Activated CD8-positive, alpha-beta memory T cell treated with anti-CD3 and anti-CD28 coated beads, Interleukin-2, amount 10 ng/mL, durations not matched to agents 7 days and 5 days (primary cell): ENCODE measurements around the gene SKP1. TPM values are rescaled to one million over a fixed set of nuclear protein-coding genes. Genes with fewer than 3 reads are reported as not detected.

Experiments
- ATAC-seq: fragments of 150-1000 bp; cut with Tn5 transposase; one replicate; pipeline ENCODE4 v1.10.0; 2021; ENCODE audit warnings: moderate library complexity
- CTCF ChIA-PET: fragments of 350-600 bp; sonication (Branson Sonifier 250); formaldehyde crosslinking; loops from one replicate; lab custom pipeline; 2021; ENCODE audit warnings: antibody characterized with exemption; lab: Charles Lee
- DNase-seq: peaks from one replicate; pipeline ENCODE4 v3.0.0-alpha.2; 2020
- H3K27ac Mint-ChIP-seq: one replicate; pipeline ENCODE4 v1.8.0; 2021; ENCODE audit warnings: mild to moderate bottlenecking, mixed read lengths
- H3K27me3 Mint-ChIP-seq: one replicate; pipeline ENCODE4 v1.8.0; 2021; ENCODE audit warnings: mixed read lengths
- H3K36me3 Mint-ChIP-seq: one replicate; pipeline ENCODE4 v1.8.0; 2021; ENCODE audit warnings: mild to moderate bottlenecking, mixed read lengths
- H3K4me1 Mint-ChIP-seq: one replicate; pipeline ENCODE4 v1.8.0; 2021; ENCODE audit warnings: mixed read lengths
- H3K4me3 Mint-ChIP-seq: one replicate; pipeline ENCODE4 v1.8.0; 2021; ENCODE audit warnings: mild to moderate bottlenecking, moderate library complexity, mixed read lengths
- H3K9me3 Mint-ChIP-seq: one replicate; pipeline ENCODE4 v1.8.0; 2022; ENCODE audit warnings: low read depth, mixed read lengths
- total RNA-seq, 2 experiments: library from RNA; stranded (reverse); gene quantifications; one replicate each; pipeline ENCODE4 v1.2.3, GENCODE V29; 2021

SKP1 gene
- total RNA-seq, 2 experiments from 2014 or later, result 172 to 189 TPM

DNA sequence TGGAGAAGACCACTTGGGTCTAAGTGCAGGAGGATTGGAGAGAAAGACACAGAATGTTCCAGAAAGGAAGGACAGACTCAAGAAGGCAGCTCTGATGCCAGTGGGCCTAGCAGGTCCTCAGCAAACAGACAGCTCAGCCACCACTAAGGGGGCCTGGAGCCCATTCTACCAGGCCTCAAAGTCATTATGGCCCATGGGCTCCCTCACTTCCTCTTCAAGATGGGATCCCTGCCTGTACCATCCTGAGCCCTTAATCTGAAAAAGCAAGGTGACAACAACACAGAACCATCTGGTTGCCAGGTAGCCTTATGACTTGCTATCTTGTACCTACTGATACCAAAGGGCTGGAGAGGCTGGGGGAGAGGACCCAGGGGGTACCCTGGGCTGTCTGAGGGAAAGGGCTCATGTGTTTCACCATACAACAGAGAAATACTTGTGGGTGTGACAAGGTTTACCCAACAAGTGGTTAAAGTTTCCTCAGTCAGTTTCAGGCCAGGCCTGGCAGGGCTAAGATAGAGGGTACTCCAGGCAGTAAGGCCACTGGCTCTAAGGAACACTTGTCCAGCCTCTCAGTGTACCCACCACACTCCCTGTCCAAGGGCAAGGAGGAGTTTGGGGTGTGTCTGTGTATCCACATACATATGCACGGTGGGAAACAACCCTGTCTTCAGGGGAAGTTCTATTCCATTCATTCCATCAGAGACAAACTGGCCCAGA lies 31.6 kb downstream of the SKP1 start:
- no peak overlapping the region for H3K4me3 Mint-ChIP-seq
- H3K27me3 Mint-ChIP-seq, result no peaks in the 10 kb centered on the region
- H3K4me1 Mint-ChIP-seq, result peaks cover 5% of the 10 kb centered on the region
- ATAC-seq (no peak), DNase-seq (no peak)
- no peak overlapping the region for H3K27ac Mint-ChIP-seq
- CTCF ChIA-PET, result interaction anchor here (0.7 to 24.2 kb wide), 9 partner anchors 9 to 195 kb away, joined by 3 to 430 read pairs (median 6); partner anchors contain the start of gene TCF7
- peaks cover 17% of the 10 kb centered on the region for H3K36me3 Mint-ChIP-seq
- H3K9me3 Mint-ChIP-seq, result no peaks in the 10 kb centered on the region

DNA sequence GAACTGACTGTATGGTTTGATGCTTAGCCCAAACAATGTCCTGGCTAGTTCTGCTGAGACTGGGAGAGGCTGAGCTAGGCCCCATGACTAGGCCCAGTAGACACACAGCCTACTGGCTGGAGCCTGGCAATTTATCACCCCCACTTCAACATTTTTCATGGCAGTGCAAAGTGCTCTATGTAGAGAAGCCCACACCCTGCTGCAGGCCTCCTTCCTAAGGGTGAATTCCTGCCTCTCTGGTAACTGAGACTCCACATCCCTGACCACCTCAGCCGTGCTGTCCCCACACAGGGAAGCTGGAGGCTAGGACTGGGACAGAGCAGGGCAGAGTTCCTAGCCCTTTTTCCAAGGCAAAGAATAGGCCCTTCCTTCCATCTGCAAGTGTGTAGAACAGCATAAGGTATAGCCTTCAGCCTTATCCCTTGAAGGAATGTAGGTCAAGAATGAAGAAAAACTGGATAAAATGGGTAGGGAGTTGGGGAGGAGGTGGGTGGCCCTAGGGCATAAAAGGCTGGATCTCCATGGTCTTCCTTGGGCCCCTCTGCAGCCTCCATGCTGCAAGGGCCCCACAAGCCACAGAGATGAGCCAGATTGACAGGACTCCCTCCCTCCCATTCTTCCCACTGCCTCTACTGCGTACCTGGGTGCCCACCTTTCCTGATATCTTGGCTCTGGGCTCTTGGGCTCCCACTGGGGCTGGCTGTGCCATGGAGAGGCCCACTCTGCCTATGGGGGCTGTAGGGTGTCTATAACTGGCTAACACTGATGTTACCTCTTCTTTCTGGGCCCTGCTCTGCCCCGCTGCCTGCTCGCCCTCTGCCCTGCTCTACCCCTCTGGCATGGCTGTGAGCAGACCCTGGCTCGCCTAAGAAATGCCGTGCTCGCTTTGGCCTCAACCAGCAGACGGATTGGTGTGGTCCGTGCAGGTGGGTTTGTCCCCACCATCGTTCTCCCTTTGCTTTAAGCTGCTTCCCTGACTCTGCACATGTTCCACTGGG lies 32.5 kb downstream of the SKP1 start:
- CTCF ChIA-PET, result interaction anchor here (0.8 to 24.2 kb wide), 7 partner anchors 10 to 196 kb away, joined by 3 to 430 read pairs (median 7); partner anchors contain the start of gene TCF7
- no peak for DNase-seq
- H3K4me3 Mint-ChIP-seq, result no peak overlapping the region
- ATAC-seq, result no peak
- no peaks in the 10 kb centered on the region for H3K9me3 Mint-ChIP-seq
- H3K27ac Mint-ChIP-seq, result no peak overlapping the region
- H3K4me1 Mint-ChIP-seq, result peaks cover 5% of the 10 kb centered on the region
- no peaks in the 10 kb centered on the region for H3K27me3 Mint-ChIP-seq
- H3K36me3 Mint-ChIP-seq, result peaks cover 14% of the 10 kb centered on the region

DNA sequence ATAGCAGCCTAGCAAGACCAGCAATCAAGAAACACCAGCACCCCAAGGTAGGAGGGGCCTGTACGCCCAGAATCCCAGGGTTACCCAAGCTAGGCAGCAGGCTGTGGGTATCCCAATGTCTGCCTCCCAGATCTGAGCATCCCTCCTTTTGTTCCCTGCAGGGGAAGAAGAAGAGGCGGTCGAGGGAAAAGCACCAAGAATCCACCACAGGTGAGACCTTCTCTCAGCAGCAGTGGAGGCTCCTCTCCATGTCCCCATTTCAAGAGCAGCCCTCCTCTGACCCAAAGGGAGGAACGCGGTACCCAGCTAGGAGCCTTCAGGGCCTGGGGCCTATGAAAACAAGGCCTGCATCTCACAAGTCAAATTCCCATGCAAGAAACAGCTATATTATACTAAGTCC lies 33.3 kb downstream of the SKP1 start:
- no peaks in the 10 kb centered on the region for H3K9me3 Mint-ChIP-seq
- no peaks in the 10 kb centered on the region for H3K27me3 Mint-ChIP-seq
- DNase-seq, result no peak
- H3K27ac Mint-ChIP-seq, result no peak overlapping the region
- CTCF ChIA-PET, result interaction anchor here (5.6 to 24.2 kb wide), 3 partner anchors 13 to 104 kb away, joined by 44 to 430 read pairs (median 114); no protein-coding TSS in a partner anchor
- ATAC-seq, result no peak
- H3K4me3 Mint-ChIP-seq, result no peak overlapping the region
- H3K4me1 Mint-ChIP-seq, result peaks cover 12% of the 10 kb centered on the region
- peaks cover 10% of the 10 kb centered on the region for H3K36me3 Mint-ChIP-seq

DNA sequence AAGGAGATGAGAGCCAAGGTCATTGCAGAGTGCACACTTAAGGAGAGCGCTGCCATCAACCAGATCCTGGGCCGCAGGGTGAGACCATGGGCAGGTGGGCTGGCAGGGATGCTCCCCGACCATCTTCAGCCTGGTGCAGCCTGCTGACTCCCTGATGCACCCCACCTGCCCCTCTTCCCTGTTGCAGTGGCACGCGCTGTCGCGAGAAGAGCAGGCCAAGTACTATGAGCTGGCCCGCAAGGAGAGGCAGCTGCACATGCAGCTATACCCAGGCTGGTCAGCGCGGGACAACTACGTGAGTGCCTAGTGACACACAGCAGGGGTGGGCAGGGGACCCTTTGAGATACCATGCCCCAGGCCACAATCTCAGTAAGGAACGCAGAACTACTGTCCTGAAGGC lies 33.9 kb downstream of the SKP1 start:
- H3K9me3 Mint-ChIP-seq, result no peaks in the 10 kb centered on the region
- CTCF ChIA-PET, result interaction anchor here (3.0 to 24.2 kb wide), 4 partner anchors 10 to 104 kb away, joined by 15 to 430 read pairs (median 79); no protein-coding TSS in a partner anchor
- no peak for DNase-seq
- no peaks in the 10 kb centered on the region for H3K27me3 Mint-ChIP-seq
- no peak overlapping the region for H3K4me3 Mint-ChIP-seq
- peaks cover 19% of the 10 kb centered on the region for H3K4me1 Mint-ChIP-seq
- H3K36me3 Mint-ChIP-seq, result peaks cover 10% of the 10 kb centered on the region
- no peak for ATAC-seq
- H3K27ac Mint-ChIP-seq, result no peak overlapping the region

DNA sequence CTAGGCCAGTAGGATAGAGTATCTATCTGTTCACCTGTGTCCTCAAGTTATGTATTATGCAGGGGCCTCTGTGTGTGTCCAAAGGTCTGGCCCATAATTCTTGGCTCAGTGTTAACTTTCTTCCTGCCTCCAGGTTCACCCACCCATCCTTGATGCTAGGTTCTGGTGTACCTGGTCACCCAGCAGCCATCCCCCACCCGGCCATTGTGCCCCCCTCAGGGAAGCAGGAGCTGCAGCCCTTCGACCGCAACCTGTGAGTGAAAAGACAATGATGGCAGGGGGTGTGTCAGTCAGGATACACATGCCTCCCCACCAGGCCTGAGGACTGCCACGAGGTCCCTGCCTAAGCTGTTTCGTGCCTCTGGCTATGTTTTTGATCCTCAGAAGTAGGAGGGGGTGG lies 34.7 kb downstream of the SKP1 start:
- no peaks in the 10 kb centered on the region for H3K27me3 Mint-ChIP-seq
- peaks cover 10% of the 10 kb centered on the region for H3K36me3 Mint-ChIP-seq
- peaks cover 24% of the 10 kb centered on the region for H3K4me1 Mint-ChIP-seq
- no peak overlapping the region for H3K4me3 Mint-ChIP-seq
- no peak for ATAC-seq
- H3K27ac Mint-ChIP-seq, result no peak overlapping the region
- CTCF ChIA-PET, result interaction anchor here (2.2 to 24.2 kb wide), 5 partner anchors 11 to 103 kb away, joined by 11 to 430 read pairs (median 44); no protein-coding TSS in a partner anchor
- no peak for DNase-seq
- H3K9me3 Mint-ChIP-seq, result no peaks in the 10 kb centered on the region

DNA sequence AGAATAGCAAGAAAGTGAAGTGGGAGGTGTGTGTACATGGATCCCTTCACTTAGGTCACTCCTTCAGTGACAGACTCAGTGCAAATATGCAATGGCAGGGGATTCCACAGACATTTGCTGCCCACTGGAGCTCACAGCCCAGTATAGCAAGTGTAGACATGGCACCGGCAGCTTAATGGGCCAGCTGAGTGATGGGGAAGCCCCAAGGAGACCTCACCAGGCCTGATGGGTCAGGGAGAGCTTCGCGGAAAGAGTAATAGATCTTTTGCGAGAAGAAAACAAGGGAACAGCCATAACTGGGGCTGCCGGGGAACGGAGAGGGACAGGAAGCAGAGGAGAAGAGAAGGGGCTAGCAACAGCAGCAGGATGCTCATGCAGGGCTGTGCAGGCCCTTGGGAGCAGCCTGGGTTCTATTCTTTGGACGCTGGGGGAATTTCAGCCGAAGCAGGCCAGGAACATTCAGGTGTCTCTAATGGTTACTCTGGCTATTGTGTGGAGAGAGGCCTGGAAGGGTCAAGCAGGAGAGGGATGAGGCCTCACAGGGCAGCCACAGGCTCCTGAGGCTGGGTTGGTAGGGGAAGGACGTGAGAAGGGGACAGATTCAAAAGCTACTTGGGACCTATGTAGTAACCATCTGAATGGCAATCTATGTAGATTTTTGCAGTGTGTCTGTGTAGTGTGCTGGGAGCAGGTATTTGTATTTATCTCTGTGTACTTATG lies 35.3 kb downstream of the SKP1 start:
- H3K36me3 Mint-ChIP-seq, result peaks cover 13% of the 10 kb centered on the region
- no peak overlapping the region for H3K27ac Mint-ChIP-seq
- DNase-seq, result peak; percentile 42
- peaks cover 5% of the 10 kb centered on the region for H3K27me3 Mint-ChIP-seq
- no peak overlapping the region for H3K4me3 Mint-ChIP-seq
- no peaks in the 10 kb centered on the region for H3K9me3 Mint-ChIP-seq
- no peak for ATAC-seq
- H3K4me1 Mint-ChIP-seq, result peaks cover 28% of the 10 kb centered on the region
- CTCF ChIA-PET, result interaction anchor here (0.9 to 24.2 kb wide), 17 partner anchors 8 to 115 kb away, joined by 3 to 430 read pairs (median 8); partner anchors contain the start of gene TCF7

DNA sequence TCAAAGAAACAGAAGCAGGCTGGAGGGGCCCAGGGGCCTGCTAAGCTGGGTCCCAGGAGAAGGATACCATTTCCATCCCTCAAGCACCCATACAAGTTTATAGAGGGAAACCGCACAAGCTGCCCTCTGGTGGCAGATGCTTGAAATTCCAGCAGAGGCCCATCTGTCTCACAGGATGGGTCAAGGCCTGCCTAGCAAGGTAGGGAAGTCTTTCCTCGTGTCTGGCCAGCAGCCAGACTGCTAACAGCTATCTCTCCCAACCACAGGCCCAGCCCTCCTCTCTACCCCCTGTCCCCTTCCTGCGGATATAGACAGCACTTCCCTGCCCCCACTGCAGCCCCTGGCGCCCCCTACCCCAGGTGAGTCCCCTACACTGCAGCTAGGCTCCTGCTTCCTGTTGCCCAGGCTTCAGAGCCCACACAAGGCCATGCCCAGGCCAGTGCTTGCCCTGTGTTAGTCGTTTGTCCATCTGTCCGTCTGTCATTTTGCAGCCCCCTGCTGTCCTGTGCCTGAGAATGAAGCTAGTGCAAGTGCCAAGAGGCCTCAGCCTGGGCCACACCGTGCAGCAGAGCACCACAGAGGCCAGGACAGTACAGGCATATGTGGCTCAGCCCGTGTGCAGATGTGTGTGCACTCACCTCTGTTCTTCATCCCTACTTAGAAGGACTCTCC lies 36.1 kb downstream of the SKP1 start:
- CTCF ChIA-PET, result interaction anchor here (0.6 to 24.2 kb wide), 25 partner anchors 8 to 447 kb away, joined by 3 to 430 read pairs (median 3); partner anchors contain the start of gene TCF7
- no peak overlapping the region for H3K27ac Mint-ChIP-seq
- no peak overlapping the region for H3K4me3 Mint-ChIP-seq
- peaks cover 16% of the 10 kb centered on the region for H3K36me3 Mint-ChIP-seq
- no peaks in the 10 kb centered on the region for H3K9me3 Mint-ChIP-seq
- H3K27me3 Mint-ChIP-seq, result peaks cover 8% of the 10 kb centered on the region
- H3K4me1 Mint-ChIP-seq, result peaks cover 32% of the 10 kb centered on the region
- DNase-seq, result peak; percentile 75
- peak; percentile 53 for ATAC-seq

DNA sequence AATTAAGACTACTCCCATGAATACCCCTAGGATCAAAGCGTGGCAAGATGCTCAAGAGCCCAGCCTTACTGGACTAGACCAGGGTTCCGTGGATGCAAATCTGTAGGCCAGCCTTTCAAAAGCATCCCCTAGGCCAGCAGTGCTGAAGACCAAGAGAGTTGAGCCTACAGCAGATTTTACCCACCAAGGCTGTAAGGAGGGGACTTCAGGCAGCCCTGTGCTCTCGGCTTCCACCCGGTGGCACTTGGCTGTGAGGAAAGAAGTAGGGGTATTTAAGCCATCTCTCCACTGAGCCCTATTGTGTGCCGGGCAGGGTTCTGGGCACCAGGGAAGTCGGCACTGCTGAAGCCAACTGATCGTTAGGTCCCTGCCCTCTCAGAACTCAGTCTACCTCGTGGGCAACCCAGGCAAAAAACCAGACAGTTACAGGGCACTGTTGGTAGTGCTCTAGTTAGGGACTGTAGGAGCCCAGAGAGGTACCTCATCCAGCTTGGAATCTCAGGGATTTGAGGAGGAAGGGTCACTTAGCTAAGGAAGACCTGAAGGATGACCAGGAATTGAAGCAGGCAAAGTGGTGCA lies 36.8 kb downstream of the SKP1 start:
- Mint-ChIP-seq H3K4me1 (peaks cover 37% of the 10 kb centered on the region), H3K27me3 (peaks cover 15% of the 10 kb centered on the region), H3K27ac (no peak overlapping the region), H3K9me3 (no peaks in the 10 kb centered on the region), H3K4me3 (no peak overlapping the region), H3K36me3 (peaks cover 22% of the 10 kb centered on the region)
- CTCF ChIA-PET, result interaction anchor here (0.7 to 24.2 kb wide), 21 partner anchors 9 to 447 kb away, joined by 3 to 430 read pairs (median 4); partner anchors contain the start of gene TCF7
- ATAC-seq (no peak), DNase-seq (peak; percentile 31)

DNA sequence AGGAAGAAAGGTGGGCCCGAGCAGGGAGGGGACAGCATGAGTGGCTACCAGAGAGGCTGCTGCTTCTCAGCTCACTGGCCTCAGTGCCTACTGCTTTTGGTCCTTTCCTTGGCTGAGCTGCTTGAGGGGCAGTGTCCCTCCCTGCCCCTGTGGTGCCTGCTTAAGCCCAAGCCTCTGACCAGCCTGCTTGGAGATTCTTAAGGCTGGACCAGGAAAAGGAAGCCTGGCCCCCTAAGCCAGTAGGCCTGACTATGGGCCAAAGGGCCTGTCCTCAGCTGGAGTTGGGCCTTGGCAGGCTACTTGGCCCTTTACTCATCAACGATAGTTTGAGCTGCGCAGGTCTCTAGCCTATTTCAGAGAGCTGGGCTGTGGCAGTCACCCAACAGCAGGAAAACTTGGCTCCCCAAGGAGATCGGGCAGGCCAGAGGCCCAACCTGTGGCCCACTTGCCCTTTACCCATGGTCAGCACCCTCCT lies 37.3 kb downstream of the SKP1 start:
- Mint-ChIP-seq H3K9me3 (no peaks in the 10 kb centered on the region), H3K4me3 (no peak overlapping the region), H3K27ac (no peak overlapping the region), H3K36me3 (peaks cover 22% of the 10 kb centered on the region), H3K27me3 (peaks cover 19% of the 10 kb centered on the region), H3K4me1 (peaks cover 37% of the 10 kb centered on the region)
- ATAC-seq (no peak), DNase-seq (peak; percentile 33)
- CTCF ChIA-PET, result interaction anchor here (0.8 to 24.2 kb wide), 11 partner anchors 9 to 100 kb away, joined by 3 to 430 read pairs (median 4); partner anchors contain the start of gene TCF7

DNA sequence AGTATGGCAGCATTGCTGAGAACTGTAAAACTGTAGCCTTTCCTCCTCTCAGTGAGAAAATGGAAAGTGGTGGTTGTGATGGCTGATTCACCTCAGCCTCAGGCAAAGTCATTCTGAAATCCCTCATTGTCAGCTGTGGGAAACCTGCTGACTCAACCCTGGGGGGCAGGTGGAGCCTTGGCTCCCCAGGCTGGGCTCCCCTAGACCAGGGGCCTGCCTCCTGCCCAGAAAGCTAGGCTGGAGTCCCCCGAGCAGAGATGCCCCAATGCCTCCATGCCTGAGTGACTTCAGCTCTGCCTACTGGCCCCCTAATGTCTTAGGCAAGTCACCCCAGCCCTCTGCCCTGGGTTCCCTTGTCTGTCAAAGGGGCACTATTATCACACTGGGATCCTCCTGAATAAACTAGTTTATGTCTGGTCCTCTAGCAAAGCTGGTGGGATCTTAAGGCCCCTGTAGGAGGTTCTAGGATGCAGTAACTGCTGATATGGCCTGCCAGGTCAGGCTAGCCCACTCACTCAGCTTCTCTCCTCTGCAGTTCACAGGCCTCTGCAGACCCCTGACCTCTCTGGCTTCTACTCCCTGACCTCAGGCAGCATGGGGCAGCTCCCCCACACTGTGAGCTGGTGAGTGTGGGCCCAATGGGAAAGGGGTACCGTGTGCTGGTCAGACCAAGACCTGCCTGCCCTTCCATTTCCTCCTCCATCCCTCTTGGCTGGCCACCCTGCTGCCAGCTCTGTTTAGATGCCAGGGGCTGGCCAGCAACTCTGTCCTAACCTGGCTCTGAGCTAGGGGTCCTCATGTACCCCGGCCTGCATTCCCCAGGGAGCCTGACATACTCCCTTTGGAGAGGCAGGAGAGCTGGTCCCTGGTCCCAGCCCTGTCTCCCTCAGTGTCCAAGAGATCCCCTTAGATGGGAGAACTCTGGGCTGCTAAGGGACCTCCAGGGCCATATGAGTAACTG lies 38.1 kb downstream of the SKP1 start:
- DNase-seq (peak; percentile 84), ATAC-seq (peak; percentile 76)
- H3K9me3 Mint-ChIP-seq, result no peaks in the 10 kb centered on the region
- H3K27ac Mint-ChIP-seq, result no peak overlapping the region
- peaks cover 37% of the 10 kb centered on the region for H3K4me1 Mint-ChIP-seq
- H3K4me3 Mint-ChIP-seq, result no peak overlapping the region
- CTCF ChIA-PET, result interaction anchor here (0.8 to 24.2 kb wide), 10 partner anchors 8 to 99 kb away, joined by 3 to 430 read pairs (median 4); no protein-coding TSS in a partner anchor
- H3K36me3 Mint-ChIP-seq, result peaks cover 23% of the 10 kb centered on the region
- H3K27me3 Mint-ChIP-seq, result peaks cover 19% of the 10 kb centered on the region

DNA sequence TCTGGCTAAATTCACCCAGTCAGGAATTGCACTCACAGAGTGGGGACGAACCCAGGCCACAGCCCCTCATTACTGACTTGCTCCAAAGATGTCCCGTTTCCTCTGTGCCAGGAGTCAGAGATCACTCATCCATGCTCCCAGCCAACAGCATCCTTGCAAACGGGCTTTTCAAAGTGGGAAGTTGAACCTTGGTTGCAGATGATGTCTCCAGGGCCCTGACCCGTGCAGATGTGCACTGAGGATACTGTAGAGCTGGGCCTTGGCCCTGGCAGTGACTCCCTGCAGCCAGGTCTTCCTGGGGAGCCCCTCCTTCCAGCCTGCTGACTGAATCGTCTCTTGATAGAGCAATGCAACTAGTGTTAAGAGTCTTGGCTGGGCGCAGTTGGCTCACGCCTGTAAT lies 40.0 kb downstream of the SKP1 start:
- DNase-seq, result peak; percentile 37
- CTCF ChIA-PET, result interaction anchor here (1.3 to 24.2 kb wide), 5 partner anchors 8 to 97 kb away, joined by 3 to 430 read pairs (median 43); no protein-coding TSS in a partner anchor
- Mint-ChIP-seq H3K27ac (no peak overlapping the region), H3K4me1 (peaks cover 53% of the 10 kb centered on the region), H3K9me3 (no peaks in the 10 kb centered on the region), H3K27me3 (peaks cover 21% of the 10 kb centered on the region), H3K36me3 (peaks cover 21% of the 10 kb centered on the region), H3K4me3 (no peak overlapping the region)
- no peak for ATAC-seq
